Adrenal gland (tissue), 12 donors: ENCODE results near the gene GPI. TPM values are rescaled to one million over a fixed set of nuclear protein-coding genes. Genes with fewer than 3 reads are reported as not detected.
A peak's percentile ranks its signal among the peaks of the same experiment; 100 is the strongest.

Source experiments
- DNase-seq, 7 donors: peaks; one replicate each; pipeline ENCODE4 v3.0.0-alpha.2; 2019 to 2020
- H3K27ac ChIP-seq, 5 donors: fragments of 200-600 bp; sonication (generic) in 4 of 5; 1 replicate in 3 of 5; 2 replicates in 2 of 5; pipeline versions ENCODE4 v1.5.1 to v1.8.0; 2016 to 2020; ENCODE audit warnings: mild to moderate bottlenecking in 1 of 5
- H3K27me3 ChIP-seq: fragments of 200-600 bp; 2 replicates; pipeline ENCODE4 v1.8.0; 2021
- H3K36me3 ChIP-seq, 2 donors: fragments of 200-600 bp; replicated peaks in 1 of 2; 1 replicate in 1 of 2; 2 replicates in 1 of 2; pipeline versions ENCODE4 v1.5.1 to v1.8.0; 2018 to 2022
- H3K4me1 ChIP-seq, 2 donors: fragments of 200-600 bp; replicated peaks in 1 of 2; 1 replicate in 1 of 2; 2 replicates in 1 of 2; pipeline versions ENCODE4 v1.5.1 to v1.8.0; 2018 to 2021
- H3K4me3 ChIP-seq, 4 donors: fragments of 200-600 bp; sonication (generic) in 3 of 4; one replicate each; pipeline ENCODE4 v1.5.1; 2016 to 2018
- H3K9me3 ChIP-seq, 3 donors: fragments of 200-600 bp; sonication (generic) in 1 of 3; replicated peaks in 1 of 3; 1 replicate in 2 of 3; 2 replicates in 1 of 3; pipeline versions ENCODE4 v1.5.1 to v1.8.0; 2016 to 2021
- POLR2A ChIP-seq, 2 donors: fragments of 450-650 bp; IDR thresholded peaks; one replicate each; pipeline ENCODE4 v1.6.1; 2017; ENCODE audit warnings: antibody characterized with exemption in 2 of 2, mild to moderate bottlenecking in 2 of 2, moderate library complexity in 1 of 2
- WGBS, 4 donors: extraction: QIAGEN DNeasy Blood & Tissue Kit in 2 of 4; methylation state at CpG; one replicate each; pipeline versions ENCODE4 v1.1.5 to v1.1.7; 2013 to 2017; 5-methylcytosine and 5-hydroxymethylcytosine counted together
- intact Hi-C, 2 donors: fragments of 100-400 bp; cut with DNase I; formaldehyde crosslinking; loops; one replicate each; pipeline versions ENCODE4 v1.14.1 to v1.15.0; 2022 to 2023
- polyA plus RNA-seq, 3 donors: library from polyadenylated mRNA; stranded (reverse); fragments of 200-250 nt in 2 of 3; fragments of 350-450 nt in 1 of 3; fragmentation: Illumina TruSeq in 1 of 3; extraction: RNeasy Lipid Tissue Mini Kit (QIAGEN cat#74804) in 1 of 3; gene quantifications; one replicate each; pipeline ENCODE4 v1.2.3, GENCODE V29; 2013 to 2014
- total RNA-seq, 9 donors: library from RNA; depleted of rRNA in 4 of 9; stranded (reverse); fragments of >200 nt in 4 of 9; fragments of 120-200 nt in 1 of 9; fragmentation: NEBNext Ultra II Directional in 1 of 9; extraction: Animal tissue kit (Norgen Biotek cat#: 25700) in 1 of 9; gene quantifications; one replicate each; pipeline versions ENCODE4 v1.1.0 to v1.2.4, GENCODE V29; 2013 to 2023
- TF ChIP-seq, protein P1 (sequence below), 6 experiments: fragments of 450-650 bp in 4 of 6; fragments of 200-600 bp in 2 of 6; sonication (generic) in 1 of 6; IDR thresholded peaks; 1 replicate in 5 of 6; 2 replicates in 1 of 6; pipeline versions ENCODE4 v1.5.1 to v1.8.0; 2016 to 2021; ENCODE audit warnings: antibody characterized with exemption in 6 of 6, mild to moderate bottlenecking in 2 of 6, moderate library complexity in 1 of 6
- donor health status: healthy with polysubstance abuse.
- donor health status: Bipolar disorder and iron deficiency.
- donor health status: DM: yes; HTN: yes; CAD: no.
- donor health status: DM: no; HTN: no; CAD: no.
- donor health status: DM: no; HTN: no; CAD: no.
- donor health status: DM: yes; HTN: yes; CAD: no.

Gene GPI
- total and polyA plus RNA-seq, 12 donors = 81.7 to 680 (median 443) TPM

DNA sequence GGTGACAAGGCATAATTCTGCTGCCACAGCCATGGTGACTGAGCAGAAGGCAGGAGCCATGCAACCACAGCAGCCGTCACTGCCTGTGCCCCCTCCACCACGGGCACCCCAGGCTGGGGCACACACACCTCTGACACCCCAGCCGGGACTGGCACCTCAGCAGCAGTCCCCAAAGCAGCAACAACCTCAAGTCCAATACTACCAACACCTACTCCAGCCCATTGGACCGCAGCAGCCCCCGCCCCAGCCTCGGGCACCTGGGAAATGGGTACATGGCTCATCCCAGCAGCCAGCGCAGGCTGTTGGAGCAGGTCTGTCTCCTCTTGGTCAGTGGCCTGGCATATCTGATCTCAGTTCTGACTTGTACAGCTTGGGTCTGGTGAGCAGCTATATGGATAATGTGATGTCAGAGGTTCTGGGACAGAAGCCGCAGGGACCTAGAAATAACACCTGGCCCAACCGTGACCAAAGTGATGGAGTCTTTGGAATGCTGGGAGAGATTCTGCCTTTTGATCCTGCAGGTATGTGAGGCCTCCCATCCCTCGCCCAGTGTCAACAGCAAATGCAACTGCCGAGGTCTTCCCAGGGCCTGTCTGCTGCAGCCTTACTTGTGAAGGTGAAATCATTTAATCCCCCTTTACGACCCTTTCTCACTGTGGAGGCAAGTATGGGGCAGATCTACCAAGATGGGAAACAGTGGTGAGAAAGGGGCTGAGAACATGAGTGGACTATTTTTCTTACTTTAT, 22.9 kb upstream of the GPI start:
- Histone ChIP-seq H3K9me3 (no peaks in the 10 kb centered on the region), H3K27ac (no peak overlapping the region), H3K4me1 (peaks cover 5 to 12% of the 10 kb centered on the region in 2 donors), H3K27me3 (no peaks in the 10 kb centered on the region), H3K4me3 (no peak overlapping the region), H3K36me3 (peaks cover 0 to 53% of the 10 kb centered on the region in 2 donors)
- TF ChIP-seq POLR2A (IDR thresholded peaks at IDR 0.05) = no peak
- TF ChIP-seq, protein P1, sequence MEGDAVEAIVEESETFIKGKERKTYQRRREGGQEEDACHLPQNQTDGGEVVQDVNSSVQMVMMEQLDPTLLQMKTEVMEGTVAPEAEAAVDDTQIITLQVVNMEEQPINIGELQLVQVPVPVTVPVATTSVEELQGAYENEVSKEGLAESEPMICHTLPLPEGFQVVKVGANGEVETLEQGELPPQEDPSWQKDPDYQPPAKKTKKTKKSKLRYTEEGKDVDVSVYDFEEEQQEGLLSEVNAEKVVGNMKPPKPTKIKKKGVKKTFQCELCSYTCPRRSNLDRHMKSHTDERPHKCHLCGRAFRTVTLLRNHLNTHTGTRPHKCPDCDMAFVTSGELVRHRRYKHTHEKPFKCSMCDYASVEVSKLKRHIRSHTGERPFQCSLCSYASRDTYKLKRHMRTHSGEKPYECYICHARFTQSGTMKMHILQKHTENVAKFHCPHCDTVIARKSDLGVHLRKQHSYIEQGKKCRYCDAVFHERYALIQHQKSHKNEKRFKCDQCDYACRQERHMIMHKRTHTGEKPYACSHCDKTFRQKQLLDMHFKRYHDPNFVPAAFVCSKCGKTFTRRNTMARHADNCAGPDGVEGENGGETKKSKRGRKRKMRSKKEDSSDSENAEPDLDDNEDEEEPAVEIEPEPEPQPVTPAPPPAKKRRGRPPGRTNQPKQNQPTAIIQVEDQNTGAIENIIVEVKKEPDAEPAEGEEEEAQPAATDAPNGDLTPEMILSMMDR (IDR thresholded peaks at IDR 0.05) = no peak
- intact Hi-C loops = no loop called here
- no peak for DNase-seq
- 87 to 95% (median 93%) methylated on average over 7 to 12 of the region's 12 CpGs for WGBS, 4 donors

DNA sequence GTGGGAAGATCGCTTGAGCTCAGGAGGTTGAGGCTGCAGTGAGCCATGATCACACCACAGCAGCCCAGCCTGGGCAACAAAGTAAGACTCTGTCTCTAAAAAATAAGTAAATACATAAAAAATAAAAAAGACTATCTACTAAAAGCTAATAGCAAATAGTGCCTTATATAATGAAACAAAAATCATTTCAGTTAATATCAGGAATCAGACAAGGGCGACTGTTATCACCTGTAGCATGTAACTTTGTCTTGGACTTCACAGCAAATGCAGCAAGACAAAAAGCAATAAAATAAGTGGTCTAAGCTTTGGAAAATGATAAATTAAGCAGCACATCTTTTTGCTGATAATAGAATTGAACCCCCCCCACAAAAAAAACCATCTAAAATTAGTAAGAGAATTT, 21.2 kb upstream of the GPI start:
- DNase-seq = no peak
- H3K27me3 ChIP-seq = no peaks in the 10 kb centered on the region
- intact Hi-C loops = no loop called here
- no peaks in the 10 kb centered on the region for H3K4me1 ChIP-seq
- H3K9me3 ChIP-seq = no peaks in the 10 kb centered on the region
- no peak overlapping the region for H3K4me3 ChIP-seq
- no peak overlapping the region for H3K27ac ChIP-seq
- TF ChIP-seq, protein P1 (IDR thresholded peaks at IDR 0.05) = no peak
- no peak for TF ChIP-seq POLR2A (IDR thresholded peaks at IDR 0.05)
- 90 to 98% (median 97%) methylated on average over 2 of the region's 2 CpGs for WGBS, 4 donors
- peaks cover 0 to 55% of the 10 kb centered on the region in 2 donors for H3K36me3 ChIP-seq

DNA sequence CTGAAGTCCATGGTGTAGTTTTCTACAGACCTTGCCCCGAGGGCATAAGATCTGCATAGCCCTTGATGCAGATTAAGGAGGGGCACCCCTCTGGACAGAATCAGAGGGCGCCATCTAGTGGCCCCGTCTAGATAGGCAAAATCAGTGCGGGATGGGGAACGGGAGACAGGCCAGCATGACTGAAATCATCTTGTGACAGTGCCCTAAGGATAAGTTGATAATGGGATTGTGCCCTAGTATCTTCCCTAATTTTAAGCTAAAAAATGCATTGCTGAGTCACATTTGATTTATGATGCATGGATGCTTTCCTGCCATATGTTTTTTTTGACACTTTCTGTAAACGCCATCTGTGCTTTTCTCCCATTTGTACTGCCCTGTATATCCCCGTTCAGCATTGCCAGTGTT, 19.0 kb upstream of the GPI start:
- Histone ChIP-seq H3K27me3 (no peaks in the 10 kb centered on the region), H3K9me3 (no peaks in the 10 kb centered on the region), H3K27ac (no peak overlapping the region), H3K4me1 (no peaks in the 10 kb centered on the region), H3K4me3 (no peak overlapping the region), H3K36me3 (peaks cover 0 to 47% of the 10 kb centered on the region in 2 donors)
- peak; percentile 74 to 92 (median 81) for DNase-seq
- 27 to 35% (median 32%) methylated on average over 7 of the region's 7 CpGs for WGBS, 4 donors
- intact Hi-C loops = no loop called here
- TF ChIP-seq POLR2A (IDR thresholded peaks at IDR 0.05) = no peak
- TF ChIP-seq, protein P1 (IDR thresholded peaks at IDR 0.05) = peak; percentile 71 to 80 (median 76)

DNA sequence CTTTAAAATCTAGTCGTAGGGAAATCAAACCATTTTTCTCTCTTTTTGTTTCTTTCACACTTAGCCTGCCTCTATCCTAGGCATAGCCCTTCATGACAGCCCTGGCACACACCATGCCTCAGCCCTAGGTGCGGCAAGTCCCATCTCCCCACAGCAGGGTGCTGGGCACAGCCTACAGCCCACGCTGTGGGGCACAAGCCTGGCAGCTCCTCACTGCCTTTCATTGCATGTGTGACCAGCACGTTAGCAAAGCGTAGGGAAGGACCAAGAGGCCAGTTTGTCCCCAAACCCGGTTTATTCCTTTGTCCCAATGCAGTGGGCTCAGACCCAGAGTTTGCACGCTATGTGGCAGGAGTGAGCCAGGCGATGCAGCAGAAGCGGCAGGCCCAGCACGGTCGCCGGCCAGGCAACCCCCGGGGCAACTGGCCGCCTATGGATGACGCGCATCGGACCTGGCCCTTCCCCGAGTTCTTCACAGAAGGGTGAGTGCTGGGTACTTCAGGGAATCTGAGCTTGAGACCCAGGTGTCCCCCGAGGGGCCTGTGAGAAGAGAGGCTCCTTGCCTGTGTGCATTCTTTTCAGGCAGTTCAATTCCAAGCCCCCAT, 17.3 kb upstream of the GPI start:
- Histone ChIP-seq H3K27me3 (no peaks in the 10 kb centered on the region), H3K4me1 (no peaks in the 10 kb centered on the region), H3K9me3 (no peaks in the 10 kb centered on the region), H3K4me3 (no peak overlapping the region), H3K36me3 (peaks cover 0 to 44% of the 10 kb centered on the region in 2 donors), H3K27ac (no peak overlapping the region)
- intact Hi-C loops = no loop called here
- 93 to 97% (median 93%) methylated on average over 6 to 19 of the region's 19 CpGs for WGBS, 4 donors
- DNase-seq = peak in 1 of 7 donors; percentile 12
- TF ChIP-seq POLR2A (IDR thresholded peaks at IDR 0.05) = no peak
- TF ChIP-seq, protein P1 (IDR thresholded peaks at IDR 0.05) = no peak
